CD14-positive monocyte (primary cell): Measurements from ENCODE around the gene KHDRBS2. TPM values are rescaled to one million over a fixed set of nuclear protein-coding genes. Genes with fewer than 3 reads are reported as not detected.

ENCODE experiments used
- DNase-seq, 3 donors: peaks; one replicate each; pipeline ENCODE4 v3.0.0-alpha.2; 2011 to 2022
- H2AFZ ChIP-seq: 2 replicates; pipeline ENCODE4 v1.6.0; 2012; ENCODE audit warnings: mild to moderate bottlenecking, low read depth, low read length, inconsistent platforms; ENCODE audit not compliant: insufficient read depth, poor library complexity, severe bottlenecking
- H3K27ac ChIP-seq, 2 donors: 1 replicate in 1 of 2; 2 replicates in 1 of 2; pipeline ENCODE4 v1.5.1; 2012 to 2013; ENCODE audit warnings: low read length in 2 of 2, control low read depth in 1 of 2, inconsistent platforms in 1 of 2, low read depth in 1 of 2, mild to moderate bottlenecking in 1 of 2
- H3K27me3 ChIP-seq, 2 donors: one replicate each; pipeline versions ENCODE4 v1.6.0 to v1.6.1; 2011 to 2013; ENCODE audit warnings: low read length in 2 of 2; ENCODE audit not compliant: control insufficient read depth in 2 of 2, insufficient read depth in 2 of 2
- H3K36me3 ChIP-seq, 2 donors: replicated peaks in 1 of 2; 1 replicate in 1 of 2; 2 replicates in 1 of 2; pipeline versions ENCODE4 v1.5.1 to v1.6.1; 2012 to 2013; ENCODE audit warnings: low read length in 2 of 2, control low read depth in 1 of 2, inconsistent platforms in 1 of 2, mild to moderate bottlenecking in 1 of 2; ENCODE audit not compliant: insufficient read depth in 2 of 2, control insufficient read depth in 1 of 2
- H3K4me1 ChIP-seq, 2 donors: 1 replicate in 1 of 2; 2 replicates in 1 of 2; pipeline versions ENCODE4 v1.5.1 to v1.6.1; 2012 to 2013; ENCODE audit warnings: low read length in 2 of 2, control low read depth in 1 of 2, inconsistent platforms in 1 of 2, mild to moderate bottlenecking in 1 of 2, moderate library complexity in 1 of 2; ENCODE audit not compliant: insufficient read depth in 2 of 2, control insufficient read depth in 1 of 2
- H3K4me2 ChIP-seq: replicated peaks from 2 replicates; pipeline ENCODE3; 2012; ENCODE audit warnings: low read length, moderate library complexity, mild to moderate bottlenecking; ENCODE audit not compliant: poor library complexity, severe bottlenecking; ENCODE audit errors: extremely low read depth
- H3K4me3 ChIP-seq, 3 experiments: fragments of 200-600 bp in 1 of 3; sonication (generic) in 1 of 3; replicated peaks in 1 of 3; 1 replicate in 2 of 3; 2 replicates in 1 of 3; pipeline ENCODE4 v1.5.1; 2011 to 2013; ENCODE audit warnings: low read length in 3 of 3, mild to moderate bottlenecking in 3 of 3, control low read depth in 2 of 3, low read depth in 2 of 3, inconsistent platforms in 1 of 3, moderate library complexity in 1 of 3
- H3K79me2 ChIP-seq: 2 replicates; pipeline ENCODE4 v1.6.0; 2012; ENCODE audit warnings: mild to moderate bottlenecking, control low read depth, inconsistent platforms, low read length, moderate library complexity; ENCODE audit not compliant: insufficient read depth
- H3K9ac ChIP-seq: 2 replicates; pipeline ENCODE4 v1.6.0; 2017; ENCODE audit warnings: low read length, mild to moderate bottlenecking; ENCODE audit not compliant: insufficient read depth, poor library complexity, severe bottlenecking
- H3K9me3 ChIP-seq, 2 donors: replicated peaks in 1 of 2; 1 replicate in 1 of 2; 2 replicates in 1 of 2; pipeline versions ENCODE4 v1.5.1 to v1.6.1; 2012 to 2013; ENCODE audit warnings: low read length in 2 of 2, control low read depth in 1 of 2; ENCODE audit not compliant: control insufficient read depth in 1 of 2, insufficient read depth in 1 of 2
- H4K20me1 ChIP-seq: 2 replicates; pipeline ENCODE4 v1.6.0; 2012; ENCODE audit warnings: mild to moderate bottlenecking, low read length, control low read depth, moderate library complexity; ENCODE audit not compliant: insufficient read depth
- H3K27ac Mint-ChIP-seq, 7 donors: one replicate each; pipeline ENCODE4 v1.8.0; 2020; ENCODE audit warnings: mild to moderate bottlenecking in 7 of 7, mixed read lengths in 7 of 7, moderate library complexity in 6 of 7, inconsistent platforms in 2 of 7
- H3K27me3 Mint-ChIP-seq, 3 donors: one replicate each; pipeline ENCODE4 v1.8.0; 2021 to 2022; ENCODE audit warnings: low read depth in 3 of 3, mild to moderate bottlenecking in 3 of 3, mixed read lengths in 3 of 3, moderate library complexity in 3 of 3, inconsistent platforms in 1 of 3
- H3K36me3 Mint-ChIP-seq, 2 donors: one replicate each; pipeline ENCODE4 v1.8.0; 2020; ENCODE audit warnings: mixed read lengths in 2 of 2, inconsistent platforms in 1 of 2, mild to moderate bottlenecking in 1 of 2
- H3K4me1 Mint-ChIP-seq: one replicate; pipeline ENCODE4 v1.8.0; 2020; ENCODE audit warnings: mild to moderate bottlenecking, mixed read lengths
- H3K4me3 Mint-ChIP-seq, 2 donors: one replicate each; pipeline ENCODE4 v1.8.0; 2020; ENCODE audit warnings: mild to moderate bottlenecking in 2 of 2, mixed read lengths in 2 of 2, moderate library complexity in 1 of 2
- H3K9me3 Mint-ChIP-seq, 7 donors: one replicate each; pipeline ENCODE4 v1.8.0; 2020 to 2022; ENCODE audit warnings: mixed read lengths in 7 of 7, mild to moderate bottlenecking in 6 of 7, moderate library complexity in 6 of 7, inconsistent platforms in 2 of 7
- WGBS: methylation state at CpG from one replicate; pipeline ENCODE4 v1.1.5; 2013; ENCODE audit warnings: missing lambda C conversion rate; ENCODE audit not compliant: insufficient coverage; 5-methylcytosine and 5-hydroxymethylcytosine counted together
- intact Hi-C, 2 donors: fragments of 100-400 bp; cut with micrococcal nuclease; formaldehyde crosslinking; loops; one replicate each; pipeline versions ENCODE4 v1.15.0 to v1.15.1; 2023
- polyA plus RNA-seq, 3 donors: library from polyadenylated mRNA; depleted of rRNA in 1 of 3; unstranded in 2 of 3; stranded (reverse) in 1 of 3; fragments of 300-500 nt in 2 of 3; fragments of >200 nt in 1 of 3; fragmentation: Illumina TruSeq in 2 of 3; gene quantifications; 1 replicate in 2 of 3; 2 replicates in 1 of 3; pipeline ENCODE4 v1.2.3, GENCODE V29; 2012 to 2021
- TF ChIP-seq, protein P1 (sequence below): fragments of 200-600 bp; IDR thresholded peaks from one replicate; pipeline ENCODE4 v1.8.0; 2022; ENCODE audit warnings: antibody characterized with exemption, mild to moderate bottlenecking

Gene KHDRBS2
- polyA plus RNA-seq, 3 donors, result 0.09 to 0.57 (median 0.14) TPM

DNA sequence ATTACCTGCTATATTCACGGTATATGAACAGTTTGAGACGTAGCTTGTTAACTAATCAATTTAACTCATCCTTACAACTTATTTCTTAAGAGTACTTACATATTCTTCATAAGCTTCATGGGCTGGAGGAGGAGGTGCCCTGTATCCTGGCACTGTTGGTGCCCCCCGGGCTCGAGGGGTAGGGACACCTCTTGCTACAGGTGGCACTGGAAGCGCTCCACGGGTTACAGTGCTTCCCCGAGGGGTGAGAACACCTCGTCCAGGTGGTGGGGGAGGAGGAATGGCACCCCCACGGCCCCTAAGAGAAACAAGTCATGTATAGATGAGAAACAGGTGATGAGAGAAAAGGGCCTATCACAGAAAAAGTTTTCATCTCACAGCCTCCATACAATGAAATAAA, 391.5 kb downstream of the KHDRBS2 start:
- Histone ChIP-seq H3K4me2 (no peak overlapping the region), H4K20me1 (no peaks in the 10 kb centered on the region), H3K4me3 (no peak overlapping the region), H3K79me2 (no peaks in the 10 kb centered on the region), H3K9ac (no peak overlapping the region), H3K9me3 (no peaks in the 10 kb centered on the region), H3K27me3 (no peaks in the 10 kb centered on the region), H3K4me1 (no peaks in the 10 kb centered on the region), H3K27ac (no peak overlapping the region), H3K36me3 (no peaks in the 10 kb centered on the region), H2AFZ (no peak overlapping the region)
- no peak overlapping the region for H3K27ac Mint-ChIP-seq
- H3K27me3 Mint-ChIP-seq, result no peaks in the 10 kb centered on the region
- TF ChIP-seq, protein P1, sequence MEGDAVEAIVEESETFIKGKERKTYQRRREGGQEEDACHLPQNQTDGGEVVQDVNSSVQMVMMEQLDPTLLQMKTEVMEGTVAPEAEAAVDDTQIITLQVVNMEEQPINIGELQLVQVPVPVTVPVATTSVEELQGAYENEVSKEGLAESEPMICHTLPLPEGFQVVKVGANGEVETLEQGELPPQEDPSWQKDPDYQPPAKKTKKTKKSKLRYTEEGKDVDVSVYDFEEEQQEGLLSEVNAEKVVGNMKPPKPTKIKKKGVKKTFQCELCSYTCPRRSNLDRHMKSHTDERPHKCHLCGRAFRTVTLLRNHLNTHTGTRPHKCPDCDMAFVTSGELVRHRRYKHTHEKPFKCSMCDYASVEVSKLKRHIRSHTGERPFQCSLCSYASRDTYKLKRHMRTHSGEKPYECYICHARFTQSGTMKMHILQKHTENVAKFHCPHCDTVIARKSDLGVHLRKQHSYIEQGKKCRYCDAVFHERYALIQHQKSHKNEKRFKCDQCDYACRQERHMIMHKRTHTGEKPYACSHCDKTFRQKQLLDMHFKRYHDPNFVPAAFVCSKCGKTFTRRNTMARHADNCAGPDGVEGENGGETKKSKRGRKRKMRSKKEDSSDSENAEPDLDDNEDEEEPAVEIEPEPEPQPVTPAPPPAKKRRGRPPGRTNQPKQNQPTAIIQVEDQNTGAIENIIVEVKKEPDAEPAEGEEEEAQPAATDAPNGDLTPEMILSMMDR, result no peak
- intact Hi-C loops, result no loop called here
- no peak overlapping the region for H3K4me3 Mint-ChIP-seq
- WGBS, result 100% methylated on average over 2 of the region's 9 CpGs
- peaks cover 0 to 5% (median 2%) of the 10 kb centered on the region in 7 donors for H3K9me3 Mint-ChIP-seq
- no peak for DNase-seq
- H3K4me1 Mint-ChIP-seq, result no peaks in the 10 kb centered on the region
- no peaks in the 10 kb centered on the region for H3K36me3 Mint-ChIP-seq

GRCh38 chr6:61887423-61887822, 398.6 kb downstream of the KHDRBS2 start:
- H3K9ac ChIP-seq, result no peak overlapping the region
- H3K4me3 ChIP-seq, result no peak overlapping the region
- WGBS, result no CpG with 5 or more reads among the region's 1 CpG
- no peak overlapping the region for H3K4me2 ChIP-seq
- no peak overlapping the region for H3K4me3 Mint-ChIP-seq
- no peak overlapping the region for H2AFZ ChIP-seq
- no peaks in the 10 kb centered on the region for H3K4me1 Mint-ChIP-seq
- H3K79me2 ChIP-seq, result no peaks in the 10 kb centered on the region
- peaks cover 0 to 5% (median 2%) of the 10 kb centered on the region in 7 donors for H3K9me3 Mint-ChIP-seq
- H3K36me3 Mint-ChIP-seq, result no peaks in the 10 kb centered on the region
- H4K20me1 ChIP-seq, result no peaks in the 10 kb centered on the region
- no peak for DNase-seq
- no peaks in the 10 kb centered on the region for H3K27me3 ChIP-seq
- TF ChIP-seq, protein P1, result no peak
- no peaks in the 10 kb centered on the region for H3K9me3 ChIP-seq
- no peaks in the 10 kb centered on the region for H3K36me3 ChIP-seq
- H3K27me3 Mint-ChIP-seq, result peaks cover 0 to 1% (median 0%) of the 10 kb centered on the region in 3 donors
- no peaks in the 10 kb centered on the region for H3K4me1 ChIP-seq
- H3K27ac Mint-ChIP-seq, result no peak overlapping the region
- H3K27ac ChIP-seq, result no peak overlapping the region
- intact Hi-C loops, result no loop called here
